HG03066 (cell line): ENCODE results near the gene EPG5.
"Not testable (repeated sequence)": the region's sequence is repeated elsewhere in the genome, so short reads cannot be mapped to it uniquely, and the experiment has no call there.

ENCODE experiments used
- ATAC-seq: cut with Tn5 transposase; IDR thresholded peaks from one replicate; pipeline ENCODE4 v1.9.1; 2021; ENCODE audit warnings: low read depth; ENCODE audit not compliant: unreplicated experiment

EPG5 gene

DNA sequence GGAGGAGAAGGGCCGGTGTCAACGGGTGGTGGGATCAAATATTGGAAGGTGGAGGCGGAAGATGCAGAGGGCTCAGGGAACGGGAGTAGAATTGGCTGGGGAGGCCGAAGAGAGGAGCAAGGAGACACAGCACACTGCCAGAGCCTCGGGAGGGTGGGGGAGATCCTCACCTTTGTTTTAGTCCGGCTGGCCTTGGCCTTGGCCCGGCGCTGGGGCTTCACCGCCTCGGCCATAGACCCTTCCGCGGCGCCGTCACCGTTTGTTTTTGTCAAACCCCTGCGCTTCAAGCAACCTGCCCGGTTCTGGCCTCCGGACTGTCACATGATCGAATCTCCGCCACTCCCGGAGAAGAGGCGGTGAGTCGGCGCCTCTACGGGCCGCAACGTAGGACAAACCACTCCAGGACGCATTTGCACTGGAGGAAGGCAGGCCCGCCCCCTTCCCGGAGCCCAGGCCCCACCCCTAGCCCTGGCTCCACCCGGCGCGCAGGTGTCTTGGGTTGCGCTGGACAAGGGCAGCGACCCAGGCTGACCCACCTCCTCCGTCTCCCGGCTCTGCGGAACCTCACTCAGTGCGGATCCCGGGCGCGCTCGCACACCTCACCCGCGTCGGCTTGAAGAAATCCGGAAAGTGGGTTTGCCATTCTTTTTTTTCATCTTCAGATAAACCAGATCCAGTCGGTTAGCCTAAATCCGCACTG is at the start of gene EPG5:
TSS of gene EPG5 (minus strand) at position 323 of the 700 bp plus-strand sequence. CDS start at position 233, 90 bp downstream.
- peak; percentile 96 for ATAC-seq

DNA sequence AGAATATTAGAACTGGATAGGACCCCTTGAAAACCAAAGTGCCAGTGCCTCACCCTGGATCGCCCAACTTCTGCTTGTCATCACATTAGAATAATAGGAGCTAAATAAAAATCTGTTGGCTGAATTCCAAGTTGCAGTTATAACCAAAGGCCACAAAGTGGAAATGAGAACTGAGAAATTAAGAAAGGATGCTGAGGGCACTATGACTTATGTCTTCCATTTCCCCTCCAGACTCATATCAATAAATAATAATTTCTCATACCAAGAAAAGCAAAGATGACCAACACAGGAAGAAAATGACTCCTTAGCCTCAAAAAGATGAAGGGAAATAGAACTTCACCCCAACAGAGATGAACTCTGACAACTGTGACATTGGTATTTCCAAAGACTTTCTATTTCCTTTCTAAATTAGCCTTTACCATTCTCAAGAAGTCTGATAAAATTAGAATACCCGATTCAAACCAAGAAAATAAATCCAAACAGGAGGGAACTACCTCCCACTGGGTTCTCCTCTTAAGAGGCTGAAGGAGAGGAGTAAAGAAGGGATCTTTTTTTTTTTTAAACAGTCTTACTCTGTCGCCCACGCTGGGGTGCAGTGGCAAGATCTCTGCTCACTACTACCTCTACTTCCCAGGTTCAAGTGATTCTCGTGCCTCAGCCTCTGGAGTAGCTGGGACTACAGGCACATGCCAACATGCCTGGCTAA is 46.5 kb upstream of the EPG5 start:
- ATAC-seq = no peak

- ATAC-seq = no peak
Observed at GRCh38 chr18:46010676-46011075, 43.5 kb upstream of the EPG5 start.

DNA sequence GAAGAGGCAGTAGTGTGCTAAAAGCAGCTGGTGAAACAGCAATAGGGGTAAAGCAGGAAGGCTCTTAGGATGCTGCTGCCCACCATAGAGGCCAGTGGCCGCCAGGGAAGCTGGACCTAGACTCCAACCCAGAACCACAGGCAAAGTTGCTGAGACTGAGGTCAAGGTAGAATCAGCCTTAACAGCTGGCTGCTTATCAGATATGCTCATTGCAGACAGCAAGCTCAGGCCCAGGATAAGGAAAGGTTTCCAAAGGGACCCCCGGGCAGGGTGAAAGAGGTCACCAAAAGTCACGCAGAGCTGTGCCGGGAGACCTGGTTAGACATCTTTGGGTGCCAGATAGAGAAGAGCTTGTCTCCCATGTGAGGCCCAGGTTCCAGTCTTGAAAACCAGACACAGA is 42.9 kb upstream of the EPG5 start:
- ATAC-seq = no peak

DNA sequence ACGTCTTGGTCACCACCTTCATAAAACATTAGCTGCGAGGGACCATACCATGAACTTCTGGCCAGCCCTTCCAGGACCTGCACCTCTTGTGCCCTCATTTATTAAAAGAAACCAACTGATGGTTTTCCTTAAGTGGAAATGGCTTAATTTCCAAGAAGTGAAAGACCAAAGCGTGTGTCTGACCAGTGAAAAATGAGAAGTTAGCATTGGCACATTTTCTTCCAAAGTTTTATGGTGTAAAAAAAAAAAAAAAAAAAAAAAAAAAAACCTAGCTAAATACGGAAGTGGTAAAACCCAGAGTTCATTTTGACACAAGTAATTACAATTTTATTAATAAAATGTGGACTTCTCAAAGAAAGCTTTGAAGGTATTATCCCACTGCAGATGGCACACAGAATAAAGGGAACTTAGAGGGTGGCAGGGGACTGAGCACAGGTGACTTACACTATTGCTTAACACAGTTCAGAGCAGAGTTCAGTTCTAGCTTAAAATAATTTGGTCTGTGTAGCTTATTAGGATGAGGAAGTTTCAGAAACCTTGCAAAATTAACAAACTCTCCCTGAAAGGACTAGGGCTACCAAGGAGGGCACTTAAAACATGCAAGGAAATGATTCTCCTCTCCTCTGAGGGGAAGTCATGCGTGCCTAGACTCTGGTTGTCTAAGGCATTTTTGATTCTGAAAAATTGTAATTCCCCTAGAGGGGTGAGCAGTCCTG is 42.2 kb upstream of the EPG5 start:
- ATAC-seq = no peak

DNA sequence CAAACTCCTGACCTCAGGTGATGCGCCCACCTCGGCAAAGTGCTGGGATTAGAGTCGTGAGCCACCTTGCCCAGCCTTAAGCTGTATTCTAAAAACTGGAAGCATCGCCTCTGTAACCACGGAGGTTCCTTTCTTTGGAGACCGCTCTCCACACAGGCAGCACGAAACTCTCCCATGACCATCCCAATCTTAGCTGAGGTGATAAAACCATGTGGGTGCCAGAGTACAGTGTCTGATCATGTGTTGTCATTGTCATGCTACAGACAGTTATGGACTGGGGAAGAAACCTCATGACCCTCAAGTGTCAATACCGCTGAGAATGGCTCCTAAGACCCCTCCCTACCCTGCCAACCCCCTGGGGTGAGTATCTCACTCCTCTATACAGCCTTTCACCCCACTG is 41.4 kb upstream of the EPG5 start:
- no peak for ATAC-seq

DNA sequence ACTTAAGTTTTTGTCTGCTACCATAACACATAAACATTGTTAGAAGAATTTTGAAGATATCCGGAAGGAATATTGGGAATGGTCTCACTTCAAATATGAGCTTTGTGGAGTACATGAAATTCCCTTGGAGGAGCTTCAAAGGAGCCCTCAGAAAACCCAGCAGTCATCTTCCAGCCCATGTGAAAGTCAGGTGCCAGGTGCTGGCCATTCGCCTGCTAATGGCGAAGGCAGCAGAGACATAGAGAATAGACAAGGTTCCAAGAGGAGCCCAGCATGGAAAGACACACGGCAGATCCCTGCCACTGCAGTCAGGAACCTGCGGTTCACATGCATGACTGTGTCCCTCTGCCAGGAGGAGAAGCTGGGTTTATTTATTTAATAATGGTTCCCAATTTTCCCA is 40.0 kb upstream of the EPG5 start:
- ATAC-seq = no peak

GRCh38 chr18:46002934-46003333 is 35.8 kb upstream of the EPG5 start:
- no peak for ATAC-seq

DNA sequence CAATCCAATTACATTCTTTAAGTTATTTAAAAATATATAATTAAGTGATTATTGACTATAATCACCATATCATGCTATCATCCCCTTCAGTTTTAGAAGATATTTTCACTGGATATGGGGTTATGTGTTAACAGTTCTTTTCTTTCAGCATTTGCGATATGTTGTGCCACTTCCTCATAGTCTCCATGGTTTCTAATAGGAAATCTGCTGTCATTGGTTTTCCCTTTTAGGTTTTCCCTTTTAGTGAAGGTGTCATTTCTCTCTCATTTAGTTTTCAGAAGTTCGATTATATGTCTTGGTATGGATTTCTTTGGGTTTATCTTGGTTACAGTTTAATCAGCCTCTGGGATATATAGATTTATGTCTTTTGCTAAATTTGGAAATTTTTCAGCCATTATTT is 34.8 kb upstream of the EPG5 start:
- no peak for ATAC-seq

GRCh38 chr18:46001074-46001473 is 33.9 kb upstream of the EPG5 start:
- ATAC-seq = no peak

DNA sequence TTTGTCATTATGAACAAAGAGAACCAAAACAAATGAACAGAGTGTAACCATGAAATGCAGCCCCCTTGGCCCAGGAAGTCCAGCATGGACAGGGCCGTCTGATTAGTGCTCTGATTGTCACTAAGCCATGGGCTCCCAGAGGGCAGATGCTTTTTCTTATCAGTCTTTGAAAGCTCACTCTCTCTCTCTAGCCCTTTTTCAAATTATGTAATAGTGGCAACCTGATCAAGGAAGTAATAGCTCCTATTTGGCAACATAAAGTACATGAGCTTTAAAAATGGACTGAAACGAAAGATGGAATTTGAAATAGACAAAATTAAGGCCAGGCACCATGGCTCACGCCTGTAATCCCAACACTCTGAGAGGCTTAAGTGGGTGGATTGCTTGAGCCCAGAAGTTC is 32.4 kb upstream of the EPG5 start:
- no peak for ATAC-seq

DNA sequence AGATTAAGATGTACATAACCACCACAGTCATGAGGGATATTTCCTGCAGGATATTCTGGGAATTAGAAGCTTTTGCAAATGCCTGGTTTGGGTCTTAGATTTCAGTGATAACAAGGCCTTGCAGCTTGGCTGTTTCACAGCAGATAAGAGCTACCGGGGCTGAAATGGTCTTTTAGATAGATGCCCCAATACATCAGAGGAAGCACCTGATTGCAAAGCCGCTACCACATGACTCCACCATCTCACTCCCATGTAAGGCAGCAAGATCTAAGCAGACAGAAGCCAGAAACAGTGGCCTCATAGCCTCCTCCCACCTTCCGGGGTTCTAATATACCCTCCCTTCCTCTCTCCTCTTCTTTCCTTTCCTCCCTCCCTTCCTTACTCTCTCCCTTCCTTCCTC is 31.1 kb upstream of the EPG5 start:
- ATAC-seq = no peak

- no peak for ATAC-seq
Observed at GRCh38 chr18:45997700-45998151, 30.6 kb upstream of the EPG5 start.

GRCh38 chr18:45995461-45995860 is 28.3 kb upstream of the EPG5 start:
- no peak for ATAC-seq

- no peak for ATAC-seq
Observed at GRCh38 chr18:45993438-45993837, 26.3 kb upstream of the EPG5 start.

GRCh38 chr18:45992527-45992926 is 25.4 kb upstream of the EPG5 start:
- ATAC-seq = not testable (repeated sequence)

- no peak for ATAC-seq
Observed at GRCh38 chr18:45991788-45992187, 24.7 kb upstream of the EPG5 start.

DNA sequence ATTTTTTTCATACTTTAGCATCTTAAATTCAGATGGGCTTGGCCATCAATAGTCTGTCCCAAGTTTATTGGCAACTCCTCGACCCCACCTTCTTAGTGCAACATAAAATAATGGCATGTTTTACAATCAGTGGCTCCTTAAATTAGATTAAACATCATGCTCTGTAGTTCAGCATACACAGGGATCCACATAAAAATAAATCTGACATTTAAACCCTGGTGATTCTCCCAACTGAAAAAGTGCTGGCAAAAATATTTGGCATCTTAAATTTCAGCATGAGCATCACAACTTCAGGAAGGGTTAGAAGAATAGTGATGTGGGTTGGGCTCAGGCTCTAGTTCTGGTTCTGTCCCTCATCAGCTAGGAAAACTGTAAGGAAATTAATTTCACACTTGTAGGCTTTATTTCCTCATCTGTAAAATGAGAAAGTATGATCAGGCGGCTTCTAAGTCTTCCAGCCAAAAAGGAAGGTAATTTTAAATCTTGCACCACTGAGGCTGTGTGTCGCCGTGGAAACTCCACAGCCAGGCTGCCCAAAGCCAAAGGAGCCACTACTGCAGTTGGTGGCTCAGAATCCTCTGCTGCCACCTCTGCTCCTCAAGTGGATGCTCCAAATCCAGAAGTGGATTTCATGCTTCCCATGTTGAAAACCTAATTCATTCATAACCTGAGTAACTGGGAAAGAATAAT is 17.6 kb upstream of the EPG5 start:
- no peak for ATAC-seq

DNA sequence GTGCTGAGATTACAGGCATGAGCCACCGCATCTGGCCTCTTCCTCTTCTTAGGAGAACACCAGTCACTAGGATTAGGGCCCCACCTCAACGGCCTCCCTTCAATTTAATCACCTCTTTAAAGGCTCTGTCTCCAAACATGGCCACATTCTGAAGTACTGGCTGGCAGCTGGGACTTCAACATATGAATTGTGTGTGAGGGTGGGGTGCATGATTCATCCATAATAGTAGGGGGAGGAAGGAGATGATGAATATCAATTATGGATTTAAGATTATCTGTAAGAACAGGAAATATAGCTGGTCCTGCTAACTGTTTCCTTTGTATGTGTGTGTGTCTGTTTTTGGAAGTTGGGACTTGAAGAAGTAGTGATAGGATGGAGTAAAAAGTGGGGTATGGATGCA is 14.7 kb upstream of the EPG5 start:
- no peak for ATAC-seq

GRCh38 chr18:45980229-45980628 is 13.1 kb upstream of the EPG5 start:
- ATAC-seq = no peak

- no peak for ATAC-seq
Observed at GRCh38 chr18:45978084-45978483, 11.0 kb upstream of the EPG5 start.
